Activated naive CD8-positive, alpha-beta T cell treated with anti-CD3 and anti-CD28 coated beads, Interleukin-2, amount 10 ng/mL, durations not matched to agents 7 days and 5 days (primary cell): ENCODE measurements around the gene MRPL11. TPM values are rescaled to one million over a fixed set of nuclear protein-coding genes. Genes with fewer than 3 reads are reported as not detected.

Experiments used
- ATAC-seq: fragments of 150-1000 bp; cut with Tn5 transposase; one replicate; pipeline ENCODE4 v1.10.0; 2021; ENCODE audit warnings: low read depth, moderate library complexity
- POLR2A ChIA-PET: fragments of 350-600 bp; sonication (Branson Sonifier 250); formaldehyde crosslinking; loops from one replicate; lab custom pipeline; 2021; ENCODE audit warnings: antibody characterized with exemption; lab: Charles Lee
- DNase-seq: peaks from one replicate; pipeline ENCODE4 v3.0.0; 2021
- H3K27ac Mint-ChIP-seq: one replicate; pipeline ENCODE4 v1.8.0; 2022; ENCODE audit warnings: mild to moderate bottlenecking, mixed read lengths
- H3K27me3 Mint-ChIP-seq: one replicate; pipeline ENCODE4 v1.8.0; 2022; ENCODE audit warnings: mild to moderate bottlenecking, moderate library complexity, mixed read lengths
- H3K36me3 Mint-ChIP-seq: one replicate; pipeline ENCODE4 v1.8.0; 2021; ENCODE audit warnings: mild to moderate bottlenecking, mixed read lengths
- H3K4me1 Mint-ChIP-seq: one replicate; pipeline ENCODE4 v1.8.0; 2021; ENCODE audit warnings: mixed read lengths
- H3K4me3 Mint-ChIP-seq: one replicate; pipeline ENCODE4 v1.8.0; 2022; ENCODE audit warnings: mild to moderate bottlenecking, moderate library complexity, mixed read lengths
- H3K9me3 Mint-ChIP-seq: one replicate; pipeline ENCODE4 v1.8.0; 2021; ENCODE audit warnings: mixed read lengths
- total RNA-seq, 2 experiments: library from RNA; stranded (reverse); gene quantifications; one replicate each; pipeline ENCODE4 v1.2.3, GENCODE V29; 2021

MRPL11 gene
- total RNA-seq, 2 experiments from 2014 or later = 53.9 to 64.4 TPM

DNA sequence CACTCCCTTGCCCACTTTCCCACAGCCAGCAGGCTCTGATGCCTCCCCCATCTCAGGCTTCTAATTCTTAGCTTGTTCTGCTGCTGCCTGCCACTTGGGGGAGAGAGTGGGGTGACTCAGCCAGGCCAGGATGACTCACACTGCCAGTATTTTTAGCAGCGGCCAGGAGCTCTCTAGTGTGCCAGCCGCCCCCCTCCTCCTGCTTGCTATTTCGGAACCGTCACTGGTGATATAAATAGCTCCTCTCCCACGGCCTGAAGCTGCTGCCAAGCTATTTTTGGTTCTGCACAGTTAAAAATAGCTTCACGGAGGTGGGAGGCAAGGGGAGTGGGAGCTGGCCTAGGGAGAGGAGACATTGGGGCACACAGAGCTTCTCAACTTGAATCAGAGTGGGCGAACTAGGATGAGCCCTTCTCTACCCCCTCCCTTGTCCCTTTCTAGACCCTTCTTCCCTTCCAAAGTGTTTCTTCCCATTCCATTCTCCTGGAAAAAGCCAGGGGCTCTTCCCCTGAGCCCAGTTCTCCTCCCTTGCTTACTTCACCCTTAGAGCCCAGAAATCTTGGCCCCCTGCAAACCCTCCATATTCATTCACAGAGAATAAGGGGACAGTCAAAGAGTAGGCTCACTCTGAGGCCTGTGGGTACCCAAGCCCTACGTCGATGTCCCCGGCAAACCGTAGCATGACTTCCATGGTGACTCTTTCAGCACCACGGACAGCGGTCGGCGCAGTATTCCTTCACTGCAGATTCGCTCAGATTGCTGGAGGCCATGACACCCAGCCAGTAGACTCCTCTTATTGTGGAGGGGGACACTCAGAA is 20.3 kb downstream of the MRPL11 start:
- H3K9me3 Mint-ChIP-seq = no peaks in the 10 kb centered on the region
- H3K27me3 Mint-ChIP-seq = peaks cover 48% of the 10 kb centered on the region
- H3K36me3 Mint-ChIP-seq = no peaks in the 10 kb centered on the region
- DNase-seq (peak; percentile 78), ATAC-seq (peak; percentile 61)
- no peak overlapping the region for H3K27ac Mint-ChIP-seq
- POLR2A ChIA-PET = interaction anchor here (0.7 to 0.8 kb wide), 2 partner anchors 48 to 62 kb away, joined by 3 to 4 read pairs; partner anchors contain the start of genes DPP3 and PELI3
- no peak overlapping the region for H3K4me3 Mint-ChIP-seq
- peaks cover 12% of the 10 kb centered on the region for H3K4me1 Mint-ChIP-seq

DNA sequence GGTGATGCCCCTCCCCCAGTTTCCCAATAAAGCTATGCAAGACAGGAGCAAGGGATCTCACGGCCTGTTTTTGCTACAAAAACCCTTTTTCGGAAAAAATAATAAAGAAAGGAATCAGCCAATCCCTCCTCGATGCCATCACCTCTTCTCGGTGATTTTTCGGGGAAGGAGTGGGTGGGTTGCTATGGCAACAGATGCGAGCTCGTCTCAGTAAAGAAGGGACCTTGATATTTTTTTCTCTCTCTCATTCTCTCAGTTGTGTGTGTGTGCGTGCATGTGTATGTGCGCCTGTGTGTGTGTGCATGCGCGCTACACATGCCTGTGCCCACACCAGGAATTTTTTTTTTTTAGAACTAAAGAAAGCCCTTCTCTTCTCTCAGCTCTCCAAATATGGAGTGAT is 21.6 kb downstream of the MRPL11 start:
- POLR2A ChIA-PET = no interaction called here
- Mint-ChIP-seq H3K27ac (no peak overlapping the region), H3K4me1 (peaks cover 12% of the 10 kb centered on the region), H3K4me3 (no peak overlapping the region), H3K36me3 (no peaks in the 10 kb centered on the region), H3K27me3 (peaks cover 51% of the 10 kb centered on the region), H3K9me3 (no peaks in the 10 kb centered on the region)
- no peak for ATAC-seq
- DNase-seq = no peak

DNA sequence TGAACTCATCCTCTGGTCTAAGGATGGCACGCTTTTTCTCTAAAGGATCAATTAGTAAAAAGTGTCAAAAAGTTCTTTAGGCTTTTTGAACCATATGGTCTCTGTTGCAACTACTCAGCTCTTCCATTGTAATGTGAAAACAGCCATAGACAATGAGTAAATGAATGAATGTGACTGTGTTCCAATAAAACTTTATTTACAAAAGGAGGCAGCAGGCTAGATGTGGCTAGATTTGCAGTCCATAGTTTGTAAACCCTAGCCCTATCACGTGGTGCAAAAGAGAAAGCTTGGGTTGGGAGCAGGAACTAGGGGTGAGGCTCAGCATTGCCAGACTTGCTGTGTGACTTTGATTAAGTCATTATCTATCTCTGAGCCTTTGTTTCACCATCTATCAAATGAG is 23.2 kb downstream of the MRPL11 start:
- Mint-ChIP-seq H3K27ac (no peak overlapping the region), H3K36me3 (no peaks in the 10 kb centered on the region), H3K4me1 (peaks cover 12% of the 10 kb centered on the region), H3K4me3 (no peak overlapping the region), H3K9me3 (no peaks in the 10 kb centered on the region), H3K27me3 (peaks cover 46% of the 10 kb centered on the region)
- DNase-seq (no peak), ATAC-seq (no peak)
- POLR2A ChIA-PET = no interaction called here

DNA sequence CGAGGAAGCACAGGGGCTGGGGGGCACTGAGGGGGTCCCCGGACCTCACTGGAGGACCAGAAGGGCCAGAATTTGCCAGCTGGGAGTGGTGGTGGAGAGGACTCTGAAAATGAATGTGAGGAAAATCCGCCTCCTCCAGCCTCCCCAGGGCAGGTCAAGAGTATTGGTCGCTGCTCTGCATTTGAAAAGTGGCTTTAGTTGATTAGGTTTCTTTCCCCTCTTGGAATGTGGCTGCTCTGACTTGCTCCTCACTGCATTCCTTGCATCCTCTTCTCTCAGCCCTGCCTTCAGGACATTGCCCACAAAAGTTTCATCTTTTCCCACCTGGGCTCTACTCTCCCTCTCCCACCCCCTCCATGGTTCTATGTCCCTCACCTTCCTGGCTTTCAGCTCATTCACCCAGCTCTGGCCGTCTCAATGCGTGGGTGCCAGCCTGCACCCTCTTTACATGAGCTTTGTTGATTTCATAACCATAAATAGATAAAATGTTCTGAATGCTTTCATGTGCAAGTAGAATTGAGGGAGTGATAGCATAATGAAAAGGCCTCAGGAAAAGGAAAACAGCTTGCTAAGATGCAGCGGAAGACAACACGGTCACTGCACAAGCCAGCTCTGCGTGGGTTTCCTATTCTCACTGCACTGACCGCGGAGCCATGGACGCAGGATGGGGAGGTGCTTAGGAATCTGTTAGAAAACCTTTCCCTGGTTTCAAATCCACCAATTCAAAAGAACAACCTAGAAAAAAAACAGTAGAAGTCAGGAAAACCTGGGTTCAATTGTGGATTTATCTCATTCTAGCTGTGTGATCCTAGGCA is 24.3 kb downstream of the MRPL11 start:
- Mint-ChIP-seq H3K4me1 (peaks cover 12% of the 10 kb centered on the region), H3K9me3 (no peaks in the 10 kb centered on the region), H3K4me3 (no peak overlapping the region), H3K36me3 (no peaks in the 10 kb centered on the region), H3K27me3 (peaks cover 39% of the 10 kb centered on the region), H3K27ac (no peak overlapping the region)
- POLR2A ChIA-PET = no interaction called here
- no peak for DNase-seq
- no peak for ATAC-seq

DNA sequence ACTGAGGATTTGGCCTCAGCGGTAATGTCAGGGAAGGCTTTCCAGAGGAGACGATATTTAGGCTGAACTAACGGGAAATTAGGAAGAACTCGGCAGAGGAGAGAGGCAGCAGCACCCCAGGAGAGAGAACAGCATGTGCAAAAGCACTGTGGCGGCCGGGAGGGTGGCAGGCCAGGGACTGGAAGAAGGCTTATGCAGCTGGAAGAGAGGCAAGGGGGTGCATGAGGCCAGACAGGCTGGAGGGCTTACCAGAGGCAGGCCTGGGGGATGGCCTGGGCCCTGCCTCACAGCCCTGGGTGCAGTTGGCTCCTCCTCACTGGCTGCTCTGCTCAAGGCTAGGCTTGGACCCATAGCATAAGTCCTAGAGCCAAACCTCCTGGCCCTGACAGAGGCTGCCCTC is 25.5 kb downstream of the MRPL11 start:
- Mint-ChIP-seq H3K27me3 (peaks cover 30% of the 10 kb centered on the region), H3K9me3 (no peaks in the 10 kb centered on the region), H3K4me1 (peaks cover 9% of the 10 kb centered on the region), H3K4me3 (no peak overlapping the region), H3K27ac (no peak overlapping the region), H3K36me3 (no peaks in the 10 kb centered on the region)
- no peak for DNase-seq
- POLR2A ChIA-PET = no interaction called here
- no peak for ATAC-seq

DNA sequence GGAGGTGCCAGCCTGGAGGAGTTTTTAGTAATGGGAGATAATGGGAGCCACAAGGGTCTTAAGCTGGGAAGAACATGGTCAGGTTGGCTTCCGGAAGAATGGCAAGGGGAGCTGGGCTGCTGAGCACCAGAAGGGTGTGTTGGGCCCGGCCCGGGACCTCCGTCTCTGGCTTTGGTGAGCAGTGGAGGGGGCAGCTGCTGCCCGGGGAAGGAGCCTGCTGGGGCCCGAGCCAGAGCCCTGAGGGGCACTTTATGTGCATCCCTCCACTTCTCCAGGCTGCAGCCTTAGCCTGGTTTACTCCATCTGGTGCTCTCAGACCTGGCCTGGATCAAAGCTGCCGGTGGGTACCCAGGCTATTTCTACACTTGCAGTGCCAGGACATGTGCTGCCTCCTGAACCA is 26.5 kb downstream of the MRPL11 start:
- ATAC-seq (no peak), DNase-seq (no peak)
- H3K9me3 Mint-ChIP-seq = no peaks in the 10 kb centered on the region
- H3K4me3 Mint-ChIP-seq = no peak overlapping the region
- H3K27me3 Mint-ChIP-seq = peaks cover 23% of the 10 kb centered on the region
- no peak overlapping the region for H3K27ac Mint-ChIP-seq
- H3K36me3 Mint-ChIP-seq = no peaks in the 10 kb centered on the region
- POLR2A ChIA-PET = interaction anchor here (2.4 kb wide), 1 partner anchor 10 kb away, joined by 7 read pairs; no protein-coding TSS in a partner anchor
- H3K4me1 Mint-ChIP-seq = peaks cover 3% of the 10 kb centered on the region

DNA sequence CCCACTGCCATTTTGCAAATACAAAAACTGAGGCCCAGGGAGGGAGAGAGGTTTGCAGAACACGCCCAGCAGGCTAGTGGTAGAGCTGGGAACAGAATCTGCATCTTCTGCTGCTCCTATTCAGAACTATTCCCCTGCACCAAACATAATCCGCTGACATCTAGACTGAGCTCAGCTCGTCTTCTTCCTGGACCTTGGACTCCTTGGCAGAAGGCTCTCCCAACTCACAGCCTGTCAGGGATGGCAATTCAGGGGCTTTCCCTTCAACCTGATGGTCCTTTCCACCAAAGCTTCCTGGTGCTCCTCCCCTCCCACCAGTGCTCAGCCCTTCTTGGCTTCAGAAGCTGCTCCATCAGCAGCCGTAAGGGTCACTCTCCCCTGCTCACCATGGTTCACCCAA is 27.3 kb downstream of the MRPL11 start:
- ATAC-seq = no peak
- peaks cover 19% of the 10 kb centered on the region for H3K27me3 Mint-ChIP-seq
- H3K4me3 Mint-ChIP-seq = no peak overlapping the region
- DNase-seq = no peak
- H3K4me1 Mint-ChIP-seq = peaks cover 3% of the 10 kb centered on the region
- no peak overlapping the region for H3K27ac Mint-ChIP-seq
- no peaks in the 10 kb centered on the region for H3K9me3 Mint-ChIP-seq
- POLR2A ChIA-PET = interaction anchor here (2.4 kb wide), 1 partner anchor 10 kb away, joined by 7 read pairs; no protein-coding TSS in a partner anchor
- H3K36me3 Mint-ChIP-seq = no peaks in the 10 kb centered on the region

DNA sequence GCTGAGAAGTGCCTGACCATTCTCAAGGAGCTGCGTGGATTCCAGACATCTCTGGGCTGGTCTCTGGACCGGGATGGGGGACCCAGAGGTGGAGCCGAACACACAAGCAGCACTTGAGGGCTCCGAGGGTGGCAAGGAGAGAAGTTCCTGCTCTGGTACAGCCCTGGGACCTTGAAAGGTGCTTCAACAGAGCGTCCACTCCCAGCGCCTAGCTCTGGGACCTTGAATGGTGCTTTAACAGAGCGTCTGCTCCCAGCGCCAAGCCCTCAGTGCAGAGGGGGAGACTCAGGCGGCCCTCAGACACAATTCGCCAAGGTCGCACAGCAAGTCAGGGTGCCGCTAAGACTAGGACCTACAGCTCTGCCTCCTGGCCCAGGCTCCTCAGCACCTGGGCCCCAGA is 28.5 kb downstream of the MRPL11 start:
- Mint-ChIP-seq H3K36me3 (no peaks in the 10 kb centered on the region), H3K27ac (no peak overlapping the region), H3K4me1 (peaks cover 3% of the 10 kb centered on the region), H3K27me3 (peaks cover 15% of the 10 kb centered on the region), H3K4me3 (no peak overlapping the region), H3K9me3 (no peaks in the 10 kb centered on the region)
- DNase-seq (no peak), ATAC-seq (no peak)
- POLR2A ChIA-PET = interaction anchor here (0.5 to 2.4 kb wide), 2 partner anchors 11 to 699 kb away, joined by 5 to 7 read pairs; no protein-coding TSS in a partner anchor

DNA sequence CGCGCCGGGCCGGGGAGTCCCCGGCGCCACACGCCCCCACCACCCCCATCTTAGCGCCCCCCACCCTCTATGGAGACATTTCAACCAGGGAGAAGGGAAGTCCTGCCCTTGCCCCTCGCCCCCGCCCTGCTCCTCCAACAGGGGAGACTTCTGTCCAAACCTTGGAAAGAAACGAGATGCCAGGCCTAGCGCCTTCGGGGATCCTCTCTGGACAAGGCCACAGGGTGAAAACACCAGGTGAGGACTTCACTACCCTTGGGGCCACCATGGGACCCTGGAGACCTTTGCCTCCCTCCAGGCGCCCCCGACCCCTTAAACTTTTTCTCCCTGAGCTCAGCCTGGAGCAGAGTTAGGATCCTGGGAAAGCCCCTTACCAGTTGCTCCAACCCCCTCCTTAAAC is 29.4 kb downstream of the MRPL11 start:
- Mint-ChIP-seq H3K4me3 (peak overlapping the region; percentile 29), H3K4me1 (peaks cover 3% of the 10 kb centered on the region), H3K27ac (no peak overlapping the region), H3K36me3 (no peaks in the 10 kb centered on the region), H3K27me3 (peaks cover 12% of the 10 kb centered on the region), H3K9me3 (no peaks in the 10 kb centered on the region)
- ATAC-seq (no peak), DNase-seq (no peak)
- POLR2A ChIA-PET = interaction anchor here (0.6 to 2.3 kb wide), 4 partner anchors 11 to 74 kb away, joined by 3 to 10 read pairs (median 4); partner anchors contain the start of genes DPP3, MRPL11 and NPAS4

DNA sequence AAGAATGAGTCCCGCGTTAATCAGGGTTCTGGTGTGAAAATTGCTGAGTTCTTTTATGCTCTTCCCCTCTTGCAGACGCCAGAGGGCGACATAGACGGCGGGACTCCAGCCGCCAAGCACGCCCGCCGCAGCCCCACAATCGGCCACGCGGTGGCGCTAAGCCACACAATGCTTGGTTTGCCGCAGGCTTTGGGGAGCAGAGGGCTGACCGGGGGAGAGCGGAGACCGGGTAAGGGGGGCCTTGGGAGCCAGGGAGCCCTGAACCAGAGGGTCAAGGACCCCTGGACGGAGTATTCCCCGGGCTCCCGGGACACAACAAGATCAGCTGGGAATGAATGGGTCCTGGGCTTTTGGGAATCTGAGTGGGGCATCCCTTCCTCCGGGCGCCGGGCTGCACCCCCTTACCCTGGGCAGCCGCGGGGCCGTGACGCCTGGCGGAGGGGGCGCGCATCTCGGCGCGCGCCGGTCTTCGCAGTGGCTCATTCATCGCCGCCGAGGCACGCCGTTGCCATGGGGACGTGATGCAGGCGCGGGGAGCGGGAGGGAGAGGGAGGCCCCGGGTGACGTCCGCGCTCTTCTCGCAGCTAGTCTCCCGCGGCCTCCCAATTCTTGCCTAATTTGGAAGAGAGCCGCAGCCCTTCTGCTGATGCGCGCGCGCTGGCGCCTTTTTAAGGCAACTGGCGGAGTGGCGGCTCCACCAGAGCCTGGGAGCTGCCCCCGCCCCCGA is 30.0 kb downstream of the MRPL11 start:
- POLR2A ChIA-PET = interaction anchor here (0.6 to 2.3 kb wide), 4 partner anchors 12 to 74 kb away, joined by 3 to 10 read pairs (median 4); partner anchors contain the start of genes DPP3, MRPL11 and NPAS4
- Mint-ChIP-seq H3K4me3 (peak overlapping the region; percentile 83), H3K27ac (peak overlapping the region; percentile 57), H3K36me3 (no peaks in the 10 kb centered on the region), H3K9me3 (no peaks in the 10 kb centered on the region), H3K4me1 (peaks cover 3% of the 10 kb centered on the region), H3K27me3 (peaks cover 13% of the 10 kb centered on the region)
- peak; percentile 85 for ATAC-seq
- DNase-seq = peak; percentile 97

DNA sequence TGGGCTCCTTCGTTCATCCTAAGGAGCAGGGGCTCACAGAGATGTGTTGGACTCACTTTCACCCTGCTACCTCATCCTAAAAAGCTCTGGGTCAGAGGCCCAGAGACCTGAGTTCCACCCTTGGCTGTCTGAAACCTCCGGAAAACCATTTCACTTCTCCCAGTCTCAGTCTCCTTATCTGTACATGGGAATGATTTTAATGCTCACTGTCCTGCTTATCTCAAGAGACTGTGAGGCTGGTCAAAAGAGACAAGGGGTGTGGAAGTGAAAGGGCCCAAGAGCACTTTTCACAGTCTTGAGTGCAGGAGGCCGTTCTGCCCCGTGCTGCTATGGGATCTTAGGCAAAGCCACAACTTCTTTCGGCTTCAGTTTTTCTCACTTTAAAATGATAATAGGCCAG is 31.0 kb downstream of the MRPL11 start:
- POLR2A ChIA-PET = interaction anchor here (2.3 kb wide), 1 partner anchor 13 kb away, joined by 10 read pairs; the partner anchor contains the start of gene NPAS4
- peaks cover 3% of the 10 kb centered on the region for H3K4me1 Mint-ChIP-seq
- no peak overlapping the region for H3K4me3 Mint-ChIP-seq
- peaks cover 10% of the 10 kb centered on the region for H3K27me3 Mint-ChIP-seq
- DNase-seq (no peak), ATAC-seq (no peak)
- H3K27ac Mint-ChIP-seq = no peak overlapping the region
- H3K9me3 Mint-ChIP-seq = no peaks in the 10 kb centered on the region
- no peaks in the 10 kb centered on the region for H3K36me3 Mint-ChIP-seq

DNA sequence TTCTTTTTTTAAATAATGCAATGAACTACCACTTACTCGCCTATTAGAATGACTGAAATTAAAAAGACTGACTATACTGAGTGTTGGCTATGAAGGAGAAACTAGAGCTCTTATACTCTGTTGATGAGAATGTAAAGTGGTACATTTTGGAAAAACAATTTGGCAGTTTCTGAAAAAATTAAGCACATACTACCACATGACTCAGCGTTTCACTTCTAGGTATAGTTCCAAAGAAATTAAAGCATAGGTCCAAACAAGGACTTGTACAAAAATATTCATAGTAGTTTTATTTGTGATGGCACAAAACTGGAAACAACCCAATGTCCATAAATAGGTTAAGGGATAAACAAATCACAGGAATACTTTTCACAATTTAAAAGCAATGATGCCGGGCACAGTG is 44.7 kb downstream of the MRPL11 start:
- no peak overlapping the region for H3K27ac Mint-ChIP-seq
- ATAC-seq (no peak), DNase-seq (no peak)
- H3K36me3 Mint-ChIP-seq = no peaks in the 10 kb centered on the region
- peaks cover 2% of the 10 kb centered on the region for H3K4me1 Mint-ChIP-seq
- H3K9me3 Mint-ChIP-seq = no peaks in the 10 kb centered on the region
- POLR2A ChIA-PET = no interaction called here
- peaks cover 18% of the 10 kb centered on the region for H3K27me3 Mint-ChIP-seq
- no peak overlapping the region for H3K4me3 Mint-ChIP-seq

DNA sequence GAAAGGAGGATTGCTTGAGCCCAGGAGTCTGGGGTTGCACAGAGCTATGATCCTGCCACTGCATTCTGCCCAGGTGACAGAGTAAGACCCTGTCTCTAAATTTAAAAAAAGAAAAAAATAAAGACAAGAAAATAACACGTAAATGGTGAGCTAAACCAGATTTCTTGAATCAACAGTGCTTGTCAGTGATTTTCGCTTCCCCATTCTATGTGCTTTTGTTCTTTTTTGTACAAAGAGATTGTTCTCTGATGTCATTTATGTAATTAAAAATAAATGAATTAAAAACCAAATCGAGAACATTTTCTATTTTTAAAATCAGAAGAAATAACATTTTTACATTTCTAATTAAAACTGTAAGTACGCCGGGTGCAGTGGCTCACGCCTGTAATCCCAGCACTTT is 47.3 kb downstream of the MRPL11 start:
- no peak for DNase-seq
- ATAC-seq = no peak
- Mint-ChIP-seq H3K9me3 (no peaks in the 10 kb centered on the region), H3K4me1 (peaks cover 6% of the 10 kb centered on the region), H3K4me3 (no peak overlapping the region), H3K36me3 (no peaks in the 10 kb centered on the region), H3K27me3 (peaks cover 18% of the 10 kb centered on the region), H3K27ac (no peak overlapping the region)
- POLR2A ChIA-PET = no interaction called here
